Right lobe of liver (tissue), 6 donors: ENCODE data around the gene TNFRSF14. TPM values are rescaled to one million over a fixed set of nuclear protein-coding genes. Genes with fewer than 3 reads are reported as not detected.

Experiments used
- ATAC-seq, 4 donors: fragments of 200-7000 bp; cut with Tn5 transposase; one replicate each; pipeline ENCODE4 v1.9.1; 2020; ENCODE audit warnings: mild to moderate bottlenecking in 4 of 4, moderate library complexity in 4 of 4
- DNase-seq, 3 donors: peaks; one replicate each; pipeline ENCODE4 v3.0.0-alpha.2; 2020
- H3K27ac ChIP-seq, 3 donors: fragments of 200-600 bp; one replicate each; pipeline ENCODE4 v1.8.0; 2022
- H3K27me3 ChIP-seq, 2 donors: fragments of 200-600 bp; one replicate each; pipeline ENCODE4 v1.8.0; 2022
- H3K36me3 ChIP-seq, 4 donors: fragments of 200-600 bp; sonication (generic) in 1 of 4; one replicate each; pipeline versions ENCODE4 v1.5.1 to v1.8.0; 2017 to 2022; ENCODE audit warnings: control low read depth in 1 of 4
- H3K4me1 ChIP-seq, 4 donors: fragments of 200-600 bp; sonication (generic) in 1 of 4; one replicate each; pipeline versions ENCODE4 v1.5.1 to v1.8.0; 2017 to 2022; ENCODE audit warnings: control low read depth in 1 of 4
- H3K4me3 ChIP-seq, 3 donors: fragments of 200-600 bp; one replicate each; pipeline ENCODE4 v1.8.0; 2022
- H3K9me3 ChIP-seq, 4 donors: fragments of 200-600 bp; sonication (generic) in 1 of 4; one replicate each; pipeline versions ENCODE4 v1.5.1 to v1.8.0; 2017 to 2022; ENCODE audit warnings: control low read depth in 1 of 4
- CTCF ChIP-seq, 4 donors: fragments of 200-600 bp in 3 of 4; fragments of 450-650 bp in 1 of 4; IDR thresholded peaks; one replicate each; pipeline versions ENCODE4 v1.5.1 to v1.8.0; 2016 to 2022; ENCODE audit warnings: antibody characterized with exemption in 4 of 4, mild to moderate bottlenecking in 2 of 4
- POLR2A ChIP-seq: fragments of 450-650 bp; IDR thresholded peaks from one replicate; pipeline ENCODE4 v1.6.1; 2017; ENCODE audit warnings: antibody characterized with exemption, mild to moderate bottlenecking
- WGBS: methylation state at CpG from one replicate; pipeline ENCODE4 v1.1.6; 2018; ENCODE audit warnings: low coverage, low lambda C conversion rate; ENCODE audit not compliant: insufficient coverage; ENCODE audit errors: missing lambda C conversion rate; 5-methylcytosine and 5-hydroxymethylcytosine counted together
- intact Hi-C, 2 donors: fragments of 100-400 bp; cut with DNase I; formaldehyde crosslinking; loops; one replicate each; pipeline versions ENCODE4 v1.11.2 to v1.14.1; 2022
- total RNA-seq, 6 experiments: library from RNA; depleted of rRNA in 2 of 6; stranded (reverse); fragments of >200 nt in 2 of 6; fragmentation: NEBNext Ultra II Directional in 3 of 6; extraction: Animal tissue kit (Norgen Biotek cat#: 25700) in 3 of 6; gene quantifications; one replicate each; pipeline versions ENCODE4 v1.1.0 to v1.2.4, GENCODE V29; 2016 to 2023
- donor health status: DM: no; HTN: yes; CAD: no.
- donor health status: DM: no; HTN: no; CAD: no.
- donor health status: DM: no; HTN: no; CAD: no.
- donor health status: DM: no; HTN: yes; CAD: no.
- donor health status: DM: no; HTN: yes; CAD: no.

TNFRSF14 gene
- total RNA-seq, 6 experiments from 2014 or later: 31.0 to 54.8 (median 41.1) TPM

GRCh38 chr1:2513939-2514652 lies 42.1 kb upstream of the TNFRSF14 start:
- Histone ChIP-seq H3K27me3 (no peaks in the 10 kb centered on the region), H3K36me3 (peaks cover 15 to 77% (median 43%) of the 10 kb centered on the region in 4 donors)

GRCh38 chr1:2514863-2515762 lies 41.1 kb upstream of the TNFRSF14 start:
- intact Hi-C loops: no loop called here
- DNase-seq (no peak), ATAC-seq (no peak)
- Histone ChIP-seq H3K27ac (no peak overlapping the region), H3K27me3 (no peaks in the 10 kb centered on the region), H3K4me1 (peaks cover 0 to under 1% (median 0%) of the 10 kb centered on the region in 4 donors), H3K4me3 (no peak overlapping the region), H3K9me3 (no peaks in the 10 kb centered on the region), H3K36me3 (peaks cover 15 to 82% (median 46%) of the 10 kb centered on the region in 4 donors)
- no peak for TF ChIP-seq CTCF (IDR thresholded peaks at IDR 0.05)
- no peak for TF ChIP-seq POLR2A
- WGBS: 93% methylated on average over 5 of the region's 45 CpGs

More at GRCh38 chr1:2513939-2514652, 42.1 kb upstream of the TNFRSF14 start:
- peaks cover 0 to 4% (median 0%) of the 10 kb centered on the region in 4 donors for H3K4me1 ChIP-seq
- WGBS: 92% methylated on average over 14 of the region's 43 CpGs
- intact Hi-C loops: no loop called here
- DNase-seq (no peak), ATAC-seq (no peak)
- H3K9me3 ChIP-seq: no peaks in the 10 kb centered on the region
- no peak overlapping the region for H3K27ac ChIP-seq
- H3K4me3 ChIP-seq: no peak overlapping the region
- no peak for TF ChIP-seq POLR2A
- no peak for TF ChIP-seq CTCF (IDR thresholded peaks at IDR 0.05)

GRCh38 chr1:2515763-2516080 lies 40.4 kb upstream of the TNFRSF14 start:
- TF ChIP-seq POLR2A: no peak
- TF ChIP-seq CTCF (IDR thresholded peaks at IDR 0.05): no peak
- no peak overlapping the region for H3K27ac ChIP-seq
- H3K9me3 ChIP-seq: no peaks in the 10 kb centered on the region
- ATAC-seq: no peak
- no peaks in the 10 kb centered on the region for H3K27me3 ChIP-seq
- intact Hi-C loops: no loop called here
- no peaks in the 10 kb centered on the region for H3K4me1 ChIP-seq
- WGBS: 92% methylated on average over 4 of the region's 11 CpGs
- DNase-seq: no peak
- H3K36me3 ChIP-seq: peaks cover 15 to 83% (median 47%) of the 10 kb centered on the region in 4 donors
- no peak overlapping the region for H3K4me3 ChIP-seq

- ATAC-seq: no peak
- Histone ChIP-seq H3K4me3 (no peak overlapping the region), H3K4me1 (no peaks in the 10 kb centered on the region), H3K9me3 (no peaks in the 10 kb centered on the region), H3K27ac (no peak overlapping the region), H3K36me3 (peaks cover 11 to 83% (median 46%) of the 10 kb centered on the region in 4 donors), H3K27me3 (no peaks in the 10 kb centered on the region)
- no peak for DNase-seq
- no peak for TF ChIP-seq POLR2A
- no peak for TF ChIP-seq CTCF (IDR thresholded peaks at IDR 0.05)
- intact Hi-C loops: no loop called here
- WGBS: 92% methylated on average over 4 of the region's 17 CpGs
Measured at GRCh38 chr1:2516124-2516523, 40.0 kb upstream of the TNFRSF14 start.
